Right renal cortex interstitium (tissue), 3 donors: ENCODE measurements around the gene HSD17B1. TPM values are rescaled to one million over a fixed set of nuclear protein-coding genes. Genes with fewer than 3 reads are reported as not detected.

Experiments
- DNase-seq, 3 donors: peaks; one replicate each; pipeline ENCODE4 v3.0.0-alpha.2; 2013; ENCODE audit warnings: low read depth in 3 of 3, low spot score in 2 of 3
- polyA plus RNA-seq, 3 donors: library from polyadenylated mRNA; unstranded; fragments of 120-200 nt; gene quantifications; one replicate each; pipeline ENCODE4 v1.2.1, GENCODE V29; 2013; ENCODE audit not compliant: insufficient read length in 3 of 3

Gene HSD17B1
- polyA plus RNA-seq, 3 donors = 3.0 to 4.1 (median 3.6) TPM

DNA sequence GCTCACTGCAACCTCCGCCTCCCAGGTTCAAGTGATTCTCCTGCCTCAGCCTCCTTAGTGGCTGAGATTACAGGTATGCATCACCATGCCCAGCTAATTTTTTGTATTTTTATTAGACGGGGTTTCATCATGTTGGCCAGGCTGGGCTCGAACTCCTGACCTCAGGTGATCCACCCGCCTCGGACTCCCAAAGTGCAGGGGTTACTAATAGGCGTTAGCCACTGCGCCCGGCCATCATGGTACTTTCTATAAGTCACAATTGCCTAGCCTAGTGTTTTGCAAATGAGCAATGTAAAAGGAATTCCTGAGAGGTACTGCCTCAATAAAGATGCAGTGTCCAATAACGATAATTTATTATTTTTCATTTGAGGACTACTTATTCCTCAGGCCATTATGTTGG lies 38.7 kb downstream of the HSD17B1 start:
- DNase-seq = no peak

DNA sequence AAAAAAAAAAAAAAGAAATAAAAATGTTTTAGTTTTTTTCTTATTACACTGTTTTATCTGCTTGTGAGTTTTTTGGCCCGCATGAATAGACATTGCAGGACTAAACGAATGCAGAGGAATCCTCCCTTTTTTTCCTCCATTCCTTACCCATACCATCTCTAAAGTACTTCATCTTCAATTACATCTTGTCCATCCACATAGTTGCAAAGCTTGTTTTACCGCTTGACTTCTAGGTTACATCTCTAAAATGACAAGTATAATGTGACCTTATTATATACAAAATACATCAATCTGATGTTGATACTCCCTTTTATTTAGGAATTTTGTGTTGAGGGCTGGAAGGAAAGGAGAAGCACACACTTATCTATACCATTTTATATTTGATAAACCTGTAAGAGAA lies 43.7 kb downstream of the HSD17B1 start:
- no peak for DNase-seq

DNA sequence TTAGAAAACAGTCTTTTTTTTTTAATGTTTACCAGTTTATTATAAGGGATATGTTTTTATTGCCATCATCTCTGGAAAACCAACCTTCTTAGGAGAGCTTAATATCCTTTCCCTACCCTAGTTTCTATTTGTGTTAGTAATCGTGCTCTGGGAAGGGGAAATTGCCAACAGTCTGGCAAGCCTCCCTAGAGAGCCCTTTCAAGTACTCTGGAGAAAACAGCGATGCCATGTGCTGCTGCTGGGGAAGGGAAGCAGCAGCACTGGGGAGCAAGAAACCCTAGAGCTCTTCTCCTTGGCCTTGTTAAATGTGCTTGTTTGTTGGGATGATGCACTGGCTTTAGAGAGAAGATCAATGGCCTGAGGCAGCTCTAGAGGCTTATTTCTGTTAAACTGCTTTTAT lies 46.2 kb downstream of the HSD17B1 start:
- no peak for DNase-seq

DNA sequence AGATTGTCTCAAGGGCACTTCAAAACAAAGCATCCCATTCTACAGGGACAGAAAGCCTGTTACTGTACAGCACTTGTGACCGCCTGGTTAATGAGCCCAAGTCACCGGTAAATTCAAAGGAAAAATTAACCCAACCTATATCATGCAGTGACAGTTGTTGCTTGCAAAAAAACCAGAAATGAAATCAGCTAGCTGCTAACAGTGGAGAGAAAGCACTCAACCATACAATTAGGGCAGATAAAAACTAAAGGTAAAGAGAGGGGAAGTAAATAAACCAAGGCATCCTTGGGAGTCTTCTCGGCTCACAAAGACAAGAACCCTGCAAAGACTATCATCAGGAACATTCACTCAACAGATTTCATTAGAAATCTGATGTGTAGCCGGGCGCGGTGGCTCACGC lies 50.6 kb downstream of the HSD17B1 start:
- no peak for DNase-seq

Other genes starting within 250 kb of the HSD17B1 start
- 10 to 100 TPM; 53.3 to 57.0 (median 55.3) TPM for gene STAT3, start 164.5 kb upstream of the HSD17B1 start, polyA plus RNA-seq
- 10 to 100 TPM; 55.5 to 64.4 (median 59.5) TPM for gene CAVIN1, start 129.7 kb upstream of the HSD17B1 start, polyA plus RNA-seq
- gene ATP6V0A1, start 94.0 kb upstream of the HSD17B1 start, polyA plus RNA-seq = 10 to 100 TPM; 44.0 to 51.5 (median 48.6) TPM
- gene NAGLU, start 16.7 kb upstream of the HSD17B1 start, polyA plus RNA-seq = 10 to 100 TPM; 18.1 to 22.8 (median 20.4) TPM
- gene COASY, start 9.2 kb downstream of the HSD17B1 start, polyA plus RNA-seq = 10 to 100 TPM; 54.0 to 58.4 (median 54.8) TPM
- 10 to 100 TPM; 33.9 to 35.7 (median 34.7) TPM for gene MLX, start 14.2 kb downstream of the HSD17B1 start, polyA plus RNA-seq
- gene PSMC3IP, start 24.8 kb downstream of the HSD17B1 start, polyA plus RNA-seq = 10 to 100 TPM; 16.3 to 21.5 (median 19.0) TPM
- 10 to 100 TPM; 43.1 to 44.1 (median 43.3) TPM for gene RETREG3, start 56.5 kb downstream of the HSD17B1 start, polyA plus RNA-seq
- 10 to 100 TPM; 53.5 to 63.6 (median 54.5) TPM for gene TUBG1, start 56.8 kb downstream of the HSD17B1 start, polyA plus RNA-seq
- 10 to 100 TPM; 19.5 to 20.7 (median 20.0) TPM for gene TUBG2, start 106.4 kb downstream of the HSD17B1 start, polyA plus RNA-seq
- gene PLEKHH3, start 124.1 kb downstream of the HSD17B1 start, polyA plus RNA-seq = 10 to 100 TPM; 11.0 to 12.7 (median 11.5) TPM
- 1 to 10 TPM in 2 of 3 donors, under 1 TPM in 1; 0.87 to 1.1 (median 1.0) TPM for gene CCR10, start 128.9 kb downstream of the HSD17B1 start, polyA plus RNA-seq
- gene CNTNAP1, start 129.6 kb downstream of the HSD17B1 start, polyA plus RNA-seq = 1 to 10 TPM; 6.4 to 7.1 (median 7.0) TPM
- gene EZH1, start 192.1 kb downstream of the HSD17B1 start, polyA plus RNA-seq = 10 to 100 TPM; 37.3 to 44.1 (median 40.8) TPM
- gene RAMP2, start 208.3 kb downstream of the HSD17B1 start, polyA plus RNA-seq = 10 to 100 TPM; 87.3 to 96.7 (median 92.2) TPM
- 100 to 1,000 TPM in 1 of 3 donors, 10 to 100 TPM in 2; 95.3 to 105 (median 97.8) TPM for gene VPS25, start 220.5 kb downstream of the HSD17B1 start, polyA plus RNA-seq
- gene WNK4, start 227.7 kb downstream of the HSD17B1 start, polyA plus RNA-seq = 10 to 100 TPM in 2 of 3 donors, 1 to 10 TPM in 1; 8.7 to 11.2 (median 11.0) TPM
- gene COA3, start 245.8 kb downstream of the HSD17B1 start, polyA plus RNA-seq = 100 to 1,000 TPM; 162 to 191 (median 178) TPM
- gene CNTD1, start 245.9 kb downstream of the HSD17B1 start, polyA plus RNA-seq = 1 to 10 TPM; 1.6 to 2.0 (median 1.7) TPM